Endothelial cell of umbilical vein (primary cell): ENCODE data around the gene IZUMO4. TPM values are rescaled to one million over a fixed set of nuclear protein-coding genes. Genes with fewer than 3 reads are reported as not detected.

ENCODE experiments used
- BruUV-seq: library from RNA; stranded (reverse); fragments of 400-500 nt; replicated peaks from 2 replicates; lab custom pipeline; 2021; lab: Mats Ljungman, UMichigan
- CTCF ChIA-PET: fragments of 300-600, 350-600 bp; sonication (Branson Sonifier 250); formaldehyde crosslinking; loops from one replicate; lab custom pipeline; 2021; ENCODE audit warnings: antibody characterized with exemption, inconsistent platforms; lab: Charles Lee
- POLR2A ChIA-PET: fragments of 300-600, 350-600 bp; sonication (Branson Sonifier 250); formaldehyde crosslinking; loops from one replicate; lab custom pipeline; 2021; ENCODE audit warnings: antibody characterized with exemption, inconsistent platforms; lab: Charles Lee
- DNase-seq: peaks from one replicate; pipeline ENCODE4 v3.0.0-alpha.2; 2011; ENCODE audit warnings: low read depth, low spot score
- FAIRE-seq: peaks from 2 replicates; lab custom pipeline; 2011; peaks lifted over from hg19 to GRCh38; lab: Jason Lieb, UNC
- H2AFZ ChIP-seq: 2 replicates; pipeline ENCODE4 v1.6.0; 2012; ENCODE audit warnings: low read depth, low read length, control low read depth, inconsistent platforms
- H3K27ac ChIP-seq: 2 replicates; pipeline ENCODE4 v1.5.1; 2011; ENCODE audit warnings: low read depth, mild to moderate bottlenecking, control low read depth, low read length, moderate library complexity; ENCODE audit not compliant: insufficient read depth
- H3K27me3 ChIP-seq, 2 experiments: 2 replicates each; pipeline versions ENCODE4 v1.6.0 to v1.6.1; 2011; ENCODE audit warnings: low read length in 2 of 2, mixed read lengths in 1 of 2; ENCODE audit not compliant: control insufficient read depth in 2 of 2, insufficient read depth in 2 of 2
- H3K36me3 ChIP-seq, 2 experiments: 2 replicates in 1 of 2; 3 replicates in 1 of 2; pipeline ENCODE4 v1.5.1; 2011; ENCODE audit warnings: low read length in 2 of 2, mild to moderate bottlenecking in 1 of 2, moderate library complexity in 1 of 2; ENCODE audit not compliant: control insufficient read depth in 2 of 2, insufficient read depth in 2 of 2; ENCODE audit errors: extremely low read depth in 1 of 2
- H3K4me1 ChIP-seq: 3 replicates; pipeline ENCODE4 v1.5.1; 2011; ENCODE audit warnings: mild to moderate bottlenecking, low read length; ENCODE audit not compliant: control insufficient read depth, insufficient read depth; ENCODE audit errors: extremely low read depth
- H3K4me2 ChIP-seq: 2 replicates; pipeline ENCODE4 v1.6.1; 2011; ENCODE audit warnings: low read length, control low read depth, mixed read lengths; ENCODE audit not compliant: insufficient read depth
- H3K4me3 ChIP-seq, 3 experiments: fragments of 200-600 bp in 1 of 3; sonication (generic), shearing (Covaris generic) in 1 of 3; replicated peaks in 1 of 3; 2 replicates each; pipeline ENCODE4 v1.5.1; 2011 to 2016; ENCODE audit warnings: control low read depth in 3 of 3, low read length in 3 of 3, mild to moderate bottlenecking in 2 of 3, inconsistent platforms in 1 of 3, low read depth in 1 of 3, moderate library complexity in 1 of 3; ENCODE audit not compliant: insufficient read depth in 1 of 3
- H3K79me2 ChIP-seq: 2 replicates; pipeline ENCODE4 v1.6.0; 2012; ENCODE audit warnings: low read length, inconsistent platforms; ENCODE audit not compliant: control insufficient read depth, insufficient read depth
- H3K9ac ChIP-seq: replicated peaks from 2 replicates; pipeline ENCODE3; 2011; ENCODE audit warnings: low read length, control low read depth; ENCODE audit not compliant: insufficient read depth; ENCODE audit errors: extremely low read depth
- H3K9me1 ChIP-seq: replicated peaks from 3 replicates; pipeline ENCODE4 v1.6.0; 2011; ENCODE audit warnings: mild to moderate bottlenecking, low read length; ENCODE audit not compliant: control insufficient read depth, insufficient read depth; ENCODE audit errors: extremely low read depth
- H3K9me3 ChIP-seq: replicated peaks from 2 replicates; pipeline ENCODE4 v1.5.1; 2012; ENCODE audit warnings: low read length, inconsistent platforms; ENCODE audit not compliant: control insufficient read depth, insufficient read depth
- H4K20me1 ChIP-seq: replicated peaks from 2 replicates; pipeline ENCODE3; 2011; ENCODE audit warnings: mild to moderate bottlenecking, low read length; ENCODE audit not compliant: control insufficient read depth, insufficient read depth; ENCODE audit errors: extremely low read depth
- EZH2 ChIP-seq: IDR thresholded peaks from 2 replicates; pipeline ENCODE4 v1.6.1; 2012; ENCODE audit warnings: borderline replicate concordance, low read depth, mild to moderate bottlenecking, moderate library complexity, low read length, inconsistent platforms; ENCODE audit not compliant: severe bottlenecking
- FOS ChIP-seq: IDR thresholded peaks from 2 replicates; pipeline ENCODE4 v1.6.1; 2011; ENCODE audit warnings: mild to moderate bottlenecking, low read length, moderate library complexity, borderline replicate concordance; ENCODE audit not compliant: insufficient read depth
- GATA2 ChIP-seq: IDR thresholded peaks from 2 replicates; pipeline ENCODE4 v1.7.0; 2011; ENCODE audit warnings: low read depth, mild to moderate bottlenecking, moderate library complexity, mixed read lengths, low read length; ENCODE audit not compliant: insufficient read length, insufficient read depth
- JUN ChIP-seq: IDR thresholded peaks from 2 replicates; pipeline ENCODE4 v1.6.1; 2011; ENCODE audit warnings: borderline replicate concordance, low read depth; ENCODE audit not compliant: insufficient read length, insufficient read depth
- MAX ChIP-seq: IDR thresholded peaks from 2 replicates; pipeline ENCODE4 v1.6.1; 2011; ENCODE audit not compliant: insufficient read depth, insufficient read length
- MYC ChIP-seq: IDR thresholded peaks from one replicate; pipeline ENCODE4 v1.6.1; 2011; ENCODE audit warnings: mild to moderate bottlenecking, low read depth, low read length
- POLR2A ChIP-seq: IDR thresholded peaks from 2 replicates; pipeline ENCODE4 v1.6.1; 2012; ENCODE audit warnings: low read depth, mild to moderate bottlenecking, control low read depth, low read length
- POLR2AphosphoS5 ChIP-seq: IDR thresholded peaks from 2 replicates; pipeline ENCODE4 v1.6.1; 2012; ENCODE audit warnings: low read depth, mild to moderate bottlenecking, control low read depth, low read length, moderate library complexity; ENCODE audit not compliant: insufficient read depth
- dilution Hi-C: fragments of 300-500 bp; cut with MboI; formaldehyde crosslinking; loops from one replicate; pipeline ENCODE4 v1.15.0; 2019; ENCODE audit warnings: low sequenced_read_pairs; ENCODE audit not compliant: extremely low pct_ligation_motif_present
- intact Hi-C: fragments of 100-400 bp; cut with micrococcal nuclease; formaldehyde crosslinking; loops from one replicate; pipeline ENCODE4 v1.10.0; 2022
- polyA plus RNA-seq, 4 experiments: library from polyadenylated mRNA; depleted of rRNA in 3 of 4; stranded (reverse) in 3 of 4; unstranded in 1 of 4; fragments of >200 nt; gene quantifications; 2 replicates each; pipeline versions ENCODE4 v1.2.1 to v1.2.3, GENCODE V29; 2011 to 2012; ENCODE audit warnings: missing spikeins in 1 of 4
- total RNA-seq: library from RNA; stranded (reverse); gene quantifications from 2 replicates; pipeline ENCODE4 v1.2.3, GENCODE V29; 2021
- TF ChIP-seq, protein P1 (sequence below), 2 donors: IDR thresholded peaks; 1 replicate in 1 of 2; 2 replicates in 1 of 2; pipeline ENCODE4 v1.5.1; 2011; ENCODE audit warnings: low read length in 2 of 2, mild to moderate bottlenecking in 2 of 2, moderate library complexity in 2 of 2, control low read depth in 1 of 2, inconsistent platforms in 1 of 2, low read depth in 1 of 2; ENCODE audit not compliant: insufficient read depth in 1 of 2; ENCODE audit errors: extremely low read depth in 1 of 2

Gene IZUMO4
- total and polyA plus RNA-seq, 2 donors (not counting 3 experiments of a cell fraction or from before 2014, with no cell fraction given) = 1.1 to 2.0 TPM

GRCh38 chr19:2135474-2136402 lies 39.0 kb downstream of the IZUMO4 start:
- H3K79me2 ChIP-seq = peaks cover 36% of the 10 kb centered on the region
- POLR2A ChIA-PET = no interaction called here
- no peak for TF ChIP-seq MAX
- no peak for TF ChIP-seq JUN
- TF ChIP-seq, protein P1, sequence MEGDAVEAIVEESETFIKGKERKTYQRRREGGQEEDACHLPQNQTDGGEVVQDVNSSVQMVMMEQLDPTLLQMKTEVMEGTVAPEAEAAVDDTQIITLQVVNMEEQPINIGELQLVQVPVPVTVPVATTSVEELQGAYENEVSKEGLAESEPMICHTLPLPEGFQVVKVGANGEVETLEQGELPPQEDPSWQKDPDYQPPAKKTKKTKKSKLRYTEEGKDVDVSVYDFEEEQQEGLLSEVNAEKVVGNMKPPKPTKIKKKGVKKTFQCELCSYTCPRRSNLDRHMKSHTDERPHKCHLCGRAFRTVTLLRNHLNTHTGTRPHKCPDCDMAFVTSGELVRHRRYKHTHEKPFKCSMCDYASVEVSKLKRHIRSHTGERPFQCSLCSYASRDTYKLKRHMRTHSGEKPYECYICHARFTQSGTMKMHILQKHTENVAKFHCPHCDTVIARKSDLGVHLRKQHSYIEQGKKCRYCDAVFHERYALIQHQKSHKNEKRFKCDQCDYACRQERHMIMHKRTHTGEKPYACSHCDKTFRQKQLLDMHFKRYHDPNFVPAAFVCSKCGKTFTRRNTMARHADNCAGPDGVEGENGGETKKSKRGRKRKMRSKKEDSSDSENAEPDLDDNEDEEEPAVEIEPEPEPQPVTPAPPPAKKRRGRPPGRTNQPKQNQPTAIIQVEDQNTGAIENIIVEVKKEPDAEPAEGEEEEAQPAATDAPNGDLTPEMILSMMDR (IDR thresholded peaks at IDR 0.05; ENCODE audit: extremely low read depth in 1 of 2, insufficient read depth in 1 of 2, low read depth in 1 of 2, low read length in 2 of 2) = no peak
- TF ChIP-seq POLR2AphosphoS5 = no peak
- no peak for TF ChIP-seq MYC
- no peak for TF ChIP-seq GATA2
- no peak for TF ChIP-seq EZH2
- no peak for TF ChIP-seq POLR2A
- no peak for TF ChIP-seq FOS
- H3K4me1 ChIP-seq = no peaks in the 10 kb centered on the region
- DNase-seq (no peak), FAIRE-seq (no peak)
- no TSS peak for BruUV-seq
- H3K36me3 ChIP-seq = peaks cover 11 to 55% of the 10 kb centered on the region in 2 experiments
- H2AFZ ChIP-seq = no peak overlapping the region
- intact Hi-C loops (no loop called here), dilution Hi-C loops (no loop called here)
- H3K9ac ChIP-seq = no peak overlapping the region
- H4K20me1 ChIP-seq = no peaks in the 10 kb centered on the region
- H3K4me3 ChIP-seq = no peak overlapping the region
- CTCF ChIA-PET = no interaction called here
- H3K27me3 ChIP-seq = no peaks in the 10 kb centered on the region
- H3K9me1 ChIP-seq = no peaks in the 10 kb centered on the region
- H3K4me2 ChIP-seq = no peak overlapping the region
- H3K27ac ChIP-seq = no peak overlapping the region
- no peaks in the 10 kb centered on the region for H3K9me3 ChIP-seq
